Measurements from ENCODE around the gene S100Z. TPM values are rescaled to one million over a fixed set of nuclear protein-coding genes. Genes with fewer than 3 reads are reported as not detected.

Gene S100Z
- total RNA-seq, 1 experiment from 2014 or later = not detected

DNA sequence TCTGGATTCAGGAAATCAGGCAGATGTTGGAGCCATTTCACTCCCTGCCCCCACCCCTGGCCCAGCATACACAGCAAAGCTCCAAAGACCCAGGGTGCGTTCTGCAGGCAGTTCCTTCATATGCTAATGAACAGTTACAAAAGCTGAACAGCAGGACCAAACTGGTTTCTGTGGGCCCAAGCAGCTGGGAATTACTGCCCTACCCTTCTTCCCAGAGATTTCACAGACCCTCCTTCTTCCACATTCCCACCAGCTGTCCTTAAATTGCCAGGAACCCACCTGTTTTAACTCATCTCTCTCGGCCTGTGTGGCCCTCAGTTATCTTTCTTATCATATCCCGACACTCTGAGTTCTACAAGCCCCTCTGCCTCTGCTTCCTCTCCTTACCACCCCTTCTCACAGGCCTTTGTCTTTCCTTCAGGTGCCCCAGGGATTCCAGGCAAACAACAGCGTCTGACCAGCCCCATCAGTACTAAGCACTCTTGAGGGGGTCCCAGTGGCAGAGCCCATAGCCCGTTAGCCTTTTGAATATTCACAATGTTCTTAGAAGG, 41.6 kb upstream of the S100Z start (continued):
- peak; percentile 50; the same call in 1 of the 2 replicates for TF ChIP-seq TP53 (CRISPR knock-in tag; IDR thresholded peaks at IDR 0.05)
- no peak for TF ChIP-seq TEAD4 (CRISPR knock-in tag; IDR thresholded peaks at IDR 0.05)
- TF ChIP-seq, protein P1, sequence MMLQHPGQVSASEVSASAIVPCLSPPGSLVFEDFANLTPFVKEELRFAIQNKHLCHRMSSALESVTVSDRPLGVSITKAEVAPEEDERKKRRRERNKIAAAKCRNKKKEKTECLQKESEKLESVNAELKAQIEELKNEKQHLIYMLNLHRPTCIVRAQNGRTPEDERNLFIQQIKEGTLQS (CRISPR knock-in tag; conservative IDR thresholded peaks at IDR 0.05) = no peak
- TF ChIP-seq ZNF512 (CRISPR knock-in tag; IDR thresholded peaks at IDR 0.05; ENCODE audit: borderline replicate concordance) = no peak
- no peak for TF ChIP-seq SP1 (CRISPR knock-in tag; conservative IDR thresholded peaks at IDR 0.05)
- no peak for TF ChIP-seq GRHL2 (CRISPR knock-in tag; IDR thresholded peaks at IDR 0.05; ENCODE audit: insufficient replicate concordance, severe bottlenecking)
- 0 out of 2 replicates have a peak, but pooled peaks have one; percentile 35 for TF ChIP-seq NR3C1 (CRISPR knock-in tag; conservative IDR thresholded peaks at IDR 0.05; ENCODE audit: low read depth)
- TF ChIP-seq ZNF423 (CRISPR knock-in tag; IDR thresholded peaks at IDR 0.05) = peak; percentile 66
- TF ChIP-seq CREM (CRISPR knock-in tag; IDR thresholded peaks at IDR 0.05) = 0 out of 2 replicates have a peak, but pooled peaks have one; percentile 20
- no peak for TF ChIP-seq KAT7 (CRISPR knock-in tag; IDR thresholded peaks at IDR 0.05; ENCODE audit: borderline replicate concordance)
- no peak for TF ChIP-seq PRDM15 (CRISPR knock-in tag; IDR thresholded peaks at IDR 0.05)
- no peak for TF ChIP-seq ZNF138 (CRISPR knock-in tag; conservative IDR thresholded peaks at IDR 0.05)
- no peak for TF ChIP-seq ESRRA (CRISPR knock-in tag; IDR thresholded peaks at IDR 0.05; ENCODE audit: borderline replicate concordance)
- TF ChIP-seq ZNF219 (CRISPR knock-in tag; IDR thresholded peaks at IDR 0.05; ENCODE audit: borderline replicate concordance) = no peak
- no peak for TF ChIP-seq E2F4 (CRISPR knock-in tag; IDR thresholded peaks at IDR 0.05; ENCODE audit: borderline replicate concordance, low read depth)
- no peak for TF ChIP-seq ATF2 (CRISPR knock-in tag; IDR thresholded peaks at IDR 0.05; ENCODE audit: borderline replicate concordance, low read depth)
- TF ChIP-seq NFYB (CRISPR knock-in tag; conservative IDR thresholded peaks at IDR 0.05; ENCODE audit: low read depth) = no peak
- TF ChIP-seq CREB1 (CRISPR knock-in tag; IDR thresholded peaks at IDR 0.05) = no peak
- TF ChIP-seq FOXK1 (CRISPR knock-in tag; IDR thresholded peaks at IDR 0.05) = peak; percentile 73
- TF ChIP-seq NFATC4 (CRISPR knock-in tag; IDR thresholded peaks at IDR 0.05) = no peak
- TF ChIP-seq FOXP4 (CRISPR knock-in tag; IDR thresholded peaks at IDR 0.05) = peak; percentile 89; the same call in 1 of the 2 replicates
- TF ChIP-seq ZNF671 (CRISPR knock-in tag; IDR thresholded peaks at IDR 0.05) = no peak
- TF ChIP-seq, protein P2, sequence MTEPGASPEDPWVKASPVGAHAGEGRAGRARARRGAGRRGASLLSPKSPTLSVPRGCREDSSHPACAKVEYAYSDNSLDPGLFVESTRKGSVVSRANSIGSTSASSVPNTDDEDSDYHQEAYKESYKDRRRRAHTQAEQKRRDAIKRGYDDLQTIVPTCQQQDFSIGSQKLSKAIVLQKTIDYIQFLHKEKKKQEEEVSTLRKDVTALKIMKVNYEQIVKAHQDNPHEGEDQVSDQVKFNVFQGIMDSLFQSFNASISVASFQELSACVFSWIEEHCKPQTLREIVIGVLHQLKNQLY (CRISPR knock-in tag; IDR thresholded peaks at IDR 0.05) = no peak
- TF ChIP-seq HMGXB4 (CRISPR knock-in tag; IDR thresholded peaks at IDR 0.05) = no peak
- TF ChIP-seq RELA (CRISPR knock-in tag; IDR thresholded peaks at IDR 0.05; ENCODE audit: borderline replicate concordance) = no peak
- TF ChIP-seq ZNF232 (CRISPR knock-in tag; IDR thresholded peaks at IDR 0.05) = peak; percentile 74; the same call in 1 of the 2 replicates
